ENCODE measurements around the gene C3AR1. TPM values are rescaled to one million over a fixed set of nuclear protein-coding genes. Genes with fewer than 3 reads are reported as not detected.
"Not testable (repeated sequence)": the region's sequence is repeated elsewhere in the genome, so short reads cannot be mapped to it uniquely, and the experiment has no call there.

Gene C3AR1
- polyA plus RNA-seq, 1 donor (not counting 4 experiments of a cell fraction or from before 2014, with no cell fraction given), result 0.60 TPM

GRCh38 chr12:8087666-8088065, 21.5 kb upstream of the C3AR1 start:
- Histone ChIP-seq H2AFZ (ENCODE audit: control insufficient read depth, low read length) (no peak overlapping the region), H3K4me3 (ENCODE audit: control insufficient read depth in 2 of 3, extremely low read depth in 1 of 3, insufficient read depth in 2 of 3, low read depth in 1 of 3, low read length in 3 of 3) (no peak overlapping the region), H3K9me1 (ENCODE audit: control insufficient read depth, extremely low read depth, insufficient read depth, low read length) (no peaks in the 10 kb centered on the region), H3K4me1 (ENCODE audit: control insufficient read depth, extremely low read depth, insufficient read depth, low read length) (peaks cover 5% of the 10 kb centered on the region), H3K36me3 (ENCODE audit: control insufficient read depth in 2 of 2, extremely low read depth in 1 of 2, insufficient read depth in 2 of 2, low read length in 2 of 2) (peaks cover 5 to 17% of the 10 kb centered on the region in 2 experiments), H3K9ac (ENCODE audit: control insufficient read depth, extremely low read depth, insufficient read depth, low read length) (no peak overlapping the region), H3K4me2 (ENCODE audit: control insufficient read depth, extremely low read depth, insufficient read depth, low read depth, low read length) (no peak overlapping the region), H3K79me2 (ENCODE audit: control insufficient read depth, insufficient read depth, low read length) (peaks cover 37% of the 10 kb centered on the region), H3K27me3 (ENCODE audit: control insufficient read depth, extremely low read depth, insufficient read depth, low read length) (no peaks in the 10 kb centered on the region), H3K27ac (ENCODE audit: control insufficient read depth, insufficient read depth, low read length) (no peak overlapping the region), H3K9me3 (ENCODE audit: control insufficient read depth, low read depth, low read length) (no peaks in the 10 kb centered on the region), H4K20me1 (ENCODE audit: control insufficient read depth, extremely low read depth, insufficient read depth, low read length) (no peaks in the 10 kb centered on the region)
- no peak for DNase-seq (ENCODE audit: low read depth, low spot score)
- dilution Hi-C loops (cut with MboI; ENCODE audit: extremely low pct_ligation_motif_present, low sequenced_read_pairs), result no loop called here
- no peak for TF ChIP-seq EZH2 (IDR thresholded peaks at IDR 0.05; ENCODE audit: low read length)
- no peak for TF ChIP-seq CTCF (optimal IDR thresholded peaks at IDR 0.05 in 1 of 3, IDR thresholded peaks at IDR 0.05 in 1 of 3, conservative IDR thresholded peaks at IDR 0.05 in 1 of 3; ENCODE audit: extremely low read depth in 1 of 3, insufficient read depth in 2 of 3, low read length in 3 of 3)
- FAIRE-seq, result no peak

- H3K27me3 ChIP-seq (ENCODE audit: control insufficient read depth, extremely low read depth, insufficient read depth, low read length); DNase-seq (ENCODE audit: low read depth, low spot score); H3K9ac ChIP-seq (ENCODE audit: control insufficient read depth, extremely low read depth, insufficient read depth, low read length); H3K36me3 ChIP-seq (ENCODE audit: control insufficient read depth in 2 of 2, extremely low read depth in 1 of 2, insufficient read depth in 2 of 2, low read length in 2 of 2); H3K9me3 ChIP-seq (ENCODE audit: control insufficient read depth, low read depth, low read length); H3K9me1 ChIP-seq (ENCODE audit: control insufficient read depth, extremely low read depth, insufficient read depth, low read length); FAIRE-seq; H3K4me2 ChIP-seq (ENCODE audit: control insufficient read depth, extremely low read depth, insufficient read depth, low read depth, low read length); dilution Hi-C loops (cut with MboI; ENCODE audit: extremely low pct_ligation_motif_present, low sequenced_read_pairs); H2AFZ ChIP-seq (ENCODE audit: control insufficient read depth, low read length); H4K20me1 ChIP-seq (ENCODE audit: control insufficient read depth, extremely low read depth, insufficient read depth, low read length); H3K27ac ChIP-seq (ENCODE audit: control insufficient read depth, insufficient read depth, low read length); H3K4me3 ChIP-seq (ENCODE audit: control insufficient read depth in 2 of 3, extremely low read depth in 1 of 3, insufficient read depth in 2 of 3, low read depth in 1 of 3, low read length in 3 of 3): not testable (repeated sequence)
- Histone ChIP-seq H3K79me2 (ENCODE audit: control insufficient read depth, insufficient read depth, low read length) (peaks cover 49% of the 10 kb centered on the region), H3K4me1 (ENCODE audit: control insufficient read depth, extremely low read depth, insufficient read depth, low read length) (peaks cover 15% of the 10 kb centered on the region)
These were observed 18.2 kb upstream of the C3AR1 start for GRCh38 chr12:8084351-8084750.

- dilution Hi-C loops (cut with MboI; ENCODE audit: extremely low pct_ligation_motif_present, low sequenced_read_pairs), result no loop called here
- H3K27me3 ChIP-seq (ENCODE audit: control insufficient read depth, extremely low read depth, insufficient read depth, low read length), result no peaks in the 10 kb centered on the region
These were observed 16.6 kb upstream of the C3AR1 start for GRCh38 chr12:8082808-8083100.

More at GRCh38 chr12:8082808-8083100, 16.6 kb upstream of the C3AR1 start:
- Histone ChIP-seq H3K4me3 (ENCODE audit: control insufficient read depth in 2 of 3, extremely low read depth in 1 of 3, insufficient read depth in 2 of 3, low read depth in 1 of 3, low read length in 3 of 3) (peak overlapping the region; percentile 54 to 96 (median 87)), H3K9me1 (ENCODE audit: control insufficient read depth, extremely low read depth, insufficient read depth, low read length) (no peaks in the 10 kb centered on the region), H2AFZ (ENCODE audit: control insufficient read depth, low read length) (peak overlapping the region; percentile 100), H3K4me1 (ENCODE audit: control insufficient read depth, extremely low read depth, insufficient read depth, low read length) (peaks cover 16% of the 10 kb centered on the region), H3K9me3 (ENCODE audit: control insufficient read depth, low read depth, low read length) (no peaks in the 10 kb centered on the region), H3K9ac (ENCODE audit: control insufficient read depth, extremely low read depth, insufficient read depth, low read length) (peak overlapping the region; percentile 87), H4K20me1 (ENCODE audit: control insufficient read depth, extremely low read depth, insufficient read depth, low read length) (no peaks in the 10 kb centered on the region), H3K79me2 (ENCODE audit: control insufficient read depth, insufficient read depth, low read length) (peaks cover 44% of the 10 kb centered on the region), H3K27ac (ENCODE audit: control insufficient read depth, insufficient read depth, low read length) (peak overlapping the region; percentile 93), H3K36me3 (ENCODE audit: control insufficient read depth in 2 of 2, extremely low read depth in 1 of 2, insufficient read depth in 2 of 2, low read length in 2 of 2) (no peaks in the 10 kb centered on the region), H3K4me2 (ENCODE audit: control insufficient read depth, extremely low read depth, insufficient read depth, low read depth, low read length) (peak overlapping the region; percentile 98)
- DNase-seq (ENCODE audit: low read depth, low spot score), result no peak
- no peak for FAIRE-seq
- TF ChIP-seq CTCF (optimal IDR thresholded peaks at IDR 0.05 in 1 of 3, IDR thresholded peaks at IDR 0.05 in 1 of 3, conservative IDR thresholded peaks at IDR 0.05 in 1 of 3; ENCODE audit: extremely low read depth in 1 of 3, insufficient read depth in 2 of 3, low read length in 3 of 3) (no peak), EZH2 (IDR thresholded peaks at IDR 0.05; ENCODE audit: low read length) (no peak)

All from keratinocyte (primary cell).